ENCODE measurements around the gene ITGA1. TPM values are rescaled to one million over a fixed set of nuclear protein-coding genes. Genes with fewer than 3 reads are reported as not detected.

The ITGA1 gene
- total and polyA plus RNA-seq, 2 of the 13 experiments (the other 11 are each of a cell fraction or from before 2014, with no cell fraction given): 23.1 to 28.6 TPM

- TF ChIP-seq REST (IDR thresholded peaks at IDR 0.05; ENCODE audit: borderline replicate concordance in 1 of 2, low read depth in 1 of 2, low read length in 2 of 2) (peak in 1 of 2 experiments; percentile 47; a peak in 1 of 4 replicates), PREB (CRISPR knock-in tag; IDR thresholded peaks at IDR 0.05) (no peak), ZNF460 (CRISPR knock-in tag; IDR thresholded peaks at IDR 0.05; ENCODE audit: borderline replicate concordance) (no peak), GLI4 (CRISPR knock-in tag; IDR thresholded peaks at IDR 0.05; ENCODE audit: borderline replicate concordance) (0 out of 2 replicates have a peak, but pooled peaks have one; percentile 31), NKX3-1 (CRISPR knock-in tag; IDR thresholded peaks at IDR 0.05) (no peak), GATA4 (IDR thresholded peaks at IDR 0.05; ENCODE audit: borderline replicate concordance, low read depth) (no peak), ZNF790 (CRISPR knock-in tag; IDR thresholded peaks at IDR 0.05; ENCODE audit: borderline replicate concordance) (no peak), ZNF556 (CRISPR knock-in tag; IDR thresholded peaks at IDR 0.05; ENCODE audit: borderline replicate concordance) (no peak), HMG20B (CRISPR knock-in tag; conservative IDR thresholded peaks at IDR 0.05) (no peak), ATF6 (CRISPR knock-in tag; conservative IDR thresholded peaks at IDR 0.05) (no peak), SIX4 (CRISPR knock-in tag; IDR thresholded peaks at IDR 0.05) (no peak), CC2D1A (CRISPR knock-in tag; IDR thresholded peaks at IDR 0.05) (no peak), YY1 (IDR thresholded peaks at IDR 0.05; ENCODE audit: insufficient read depth, insufficient replicate concordance, low read depth, low read length) (peak; percentile 34), ZNF883 (CRISPR knock-in tag; IDR thresholded peaks at IDR 0.05; ENCODE audit: not compliant biosample characterization) (peak; percentile 52), NFAT5 (CRISPR knock-in tag; IDR thresholded peaks at IDR 0.05) (no peak), ZNF792 (CRISPR knock-in tag; IDR thresholded peaks at IDR 0.05) (0 out of 2 replicates have a peak, but pooled peaks have one; percentile 29), TEF (CRISPR knock-in tag; IDR thresholded peaks at IDR 0.05) (no peak)
Observed at GRCh38 chr5:52799983-52800393, 12.3 kb downstream of the ITGA1 start (continued).

Measured in HepG2 (cell line).